BE2C (cell line): ENCODE data around the gene MYO9B.
"Not testable (repeated sequence)": the region's sequence is repeated elsewhere in the genome, so short reads cannot be mapped to it uniquely, and the experiment has no call there.

Source experiments
- DNase-seq: peaks from one replicate; pipeline ENCODE4 v3.0.0-alpha.2; 2020
- H3K27me3 ChIP-seq: fragments of 250-450 bp; sonication (Bioruptor Pico); 2 replicates; pipeline ENCODE4 v1.5.1; 2020; ENCODE audit warnings: mild to moderate bottlenecking
- H3K36me3 ChIP-seq: fragments of 250-450 bp; sonication (Bioruptor Pico); 2 replicates; pipeline ENCODE4 v1.5.1; 2020; ENCODE audit warnings: mild to moderate bottlenecking
- H3K4me1 ChIP-seq: fragments of 250-450 bp; sonication (Bioruptor Pico); 2 replicates; pipeline ENCODE4 v1.5.1; 2020
- H3K4me3 ChIP-seq: 2 replicates; pipeline ENCODE4 v1.5.1; 2011; ENCODE audit warnings: low read depth, low read length
- H3K9me3 ChIP-seq: fragments of 250-450 bp; sonication (Bioruptor Pico); 2 replicates; pipeline ENCODE4 v1.5.1; 2020
- CTCF ChIP-seq: IDR thresholded peaks from 2 replicates; pipeline ENCODE4 v1.5.1; 2012; ENCODE audit warnings: mild to moderate bottlenecking, low read depth, low read length

Gene MYO9B

GRCh38 chr19:17136617-17137016, 61.0 kb downstream of the MYO9B start:
- Histone ChIP-seq H3K9me3 (no peaks in the 10 kb centered on the region; the same call in 1 of the 2 replicates), H3K4me1 (peaks cover 10% of the 10 kb centered on the region)
- TF ChIP-seq CTCF: no peak

GRCh38 chr19:17137417-17137816, 61.8 kb downstream of the MYO9B start:
- H3K4me1 ChIP-seq: peaks cover 10% of the 10 kb centered on the region
- no peaks in the 10 kb centered on the region for H3K27me3 ChIP-seq
- TF ChIP-seq CTCF: no peak
- H3K9me3 ChIP-seq: no peaks in the 10 kb centered on the region; the same call in 1 of the 2 replicates
- H3K4me3 ChIP-seq: no peak overlapping the region
- no peak for DNase-seq
- H3K36me3 ChIP-seq: peaks cover 3% of the 10 kb centered on the region; the same call in 1 of the 2 replicates

More at GRCh38 chr19:17136617-17137016, 61.0 kb downstream of the MYO9B start:
- Histone ChIP-seq H3K27me3 (no peaks in the 10 kb centered on the region), H3K36me3 (peaks cover 3% of the 10 kb centered on the region; the same call in 1 of the 2 replicates), H3K4me3 (no peak overlapping the region)
- DNase-seq: no peak

- peaks cover 10% of the 10 kb centered on the region for H3K4me1 ChIP-seq
- H3K9me3 ChIP-seq, DNase-seq, H3K27me3 ChIP-seq, H3K36me3 ChIP-seq, H3K4me3 ChIP-seq: not testable (repeated sequence)
Measured at GRCh38 chr19:17138052-17138846, 62.7 kb downstream of the MYO9B start.

GRCh38 chr19:17138937-17139598, 63.5 kb downstream of the MYO9B start:
- TF ChIP-seq CTCF: no peak

GRCh38 chr19:17144771-17145170, 69.2 kb downstream of the MYO9B start:
- DNase-seq, H3K4me3 ChIP-seq: not testable (repeated sequence)

More at GRCh38 chr19:17138937-17139598, 63.5 kb downstream of the MYO9B start:
- DNase-seq: no peak
- no peaks in the 10 kb centered on the region for H3K27me3 ChIP-seq
- H3K9me3 ChIP-seq: no peaks in the 10 kb centered on the region; the same call in 1 of the 2 replicates
- peaks cover 10% of the 10 kb centered on the region for H3K4me1 ChIP-seq
- H3K4me3 ChIP-seq: no peak overlapping the region
- H3K36me3 ChIP-seq: peaks cover 3% of the 10 kb centered on the region; the same call in 1 of the 2 replicates

GRCh38 chr19:17145546-17146497, 70.2 kb downstream of the MYO9B start:
- no peak for DNase-seq
- no peaks in the 10 kb centered on the region for H3K4me1 ChIP-seq
- H3K27me3 ChIP-seq: no peaks in the 10 kb centered on the region
- no peaks in the 10 kb centered on the region; the same call in 1 of the 2 replicates for H3K36me3 ChIP-seq
- no peaks in the 10 kb centered on the region for H3K9me3 ChIP-seq
- no peak overlapping the region for H3K4me3 ChIP-seq
- TF ChIP-seq CTCF: no peak

More at GRCh38 chr19:17144771-17145170, 69.2 kb downstream of the MYO9B start:
- not testable (repeated sequence) for H3K27me3 ChIP-seq, H3K4me1 ChIP-seq, H3K9me3 ChIP-seq, H3K36me3 ChIP-seq
